ENCODE data around the gene HSPA6.

DNA sequence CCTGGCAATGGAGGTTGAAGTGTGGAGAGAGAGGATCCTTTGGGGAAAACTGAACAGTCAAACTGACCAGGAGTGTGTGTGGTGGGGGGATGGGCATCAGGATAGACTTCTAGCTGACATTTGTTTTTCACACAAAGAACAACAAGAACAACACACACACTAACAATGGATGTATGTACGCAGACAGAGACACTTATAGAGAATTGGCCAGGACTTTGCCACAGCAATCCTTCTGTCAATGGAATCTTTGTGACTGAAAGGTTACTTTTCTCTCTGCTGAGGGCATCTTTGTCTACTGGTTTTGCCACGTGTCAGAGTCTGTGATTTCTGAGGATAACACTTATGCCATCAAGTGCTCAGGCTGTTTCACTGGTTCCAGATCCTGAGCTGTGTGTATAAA, 31.5 kb upstream of the HSPA6 start:
- TF ChIP-seq, protein P1, sequence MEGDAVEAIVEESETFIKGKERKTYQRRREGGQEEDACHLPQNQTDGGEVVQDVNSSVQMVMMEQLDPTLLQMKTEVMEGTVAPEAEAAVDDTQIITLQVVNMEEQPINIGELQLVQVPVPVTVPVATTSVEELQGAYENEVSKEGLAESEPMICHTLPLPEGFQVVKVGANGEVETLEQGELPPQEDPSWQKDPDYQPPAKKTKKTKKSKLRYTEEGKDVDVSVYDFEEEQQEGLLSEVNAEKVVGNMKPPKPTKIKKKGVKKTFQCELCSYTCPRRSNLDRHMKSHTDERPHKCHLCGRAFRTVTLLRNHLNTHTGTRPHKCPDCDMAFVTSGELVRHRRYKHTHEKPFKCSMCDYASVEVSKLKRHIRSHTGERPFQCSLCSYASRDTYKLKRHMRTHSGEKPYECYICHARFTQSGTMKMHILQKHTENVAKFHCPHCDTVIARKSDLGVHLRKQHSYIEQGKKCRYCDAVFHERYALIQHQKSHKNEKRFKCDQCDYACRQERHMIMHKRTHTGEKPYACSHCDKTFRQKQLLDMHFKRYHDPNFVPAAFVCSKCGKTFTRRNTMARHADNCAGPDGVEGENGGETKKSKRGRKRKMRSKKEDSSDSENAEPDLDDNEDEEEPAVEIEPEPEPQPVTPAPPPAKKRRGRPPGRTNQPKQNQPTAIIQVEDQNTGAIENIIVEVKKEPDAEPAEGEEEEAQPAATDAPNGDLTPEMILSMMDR (IDR thresholded peaks at IDR 0.05) = no peak
- TF ChIP-seq EZH2 (IDR thresholded peaks at IDR 0.05) (no peak), EZH2phosphoT487 (IDR thresholded peaks at IDR 0.05) (no peak)
